Measurements from ENCODE around the gene CA9.

DNA sequence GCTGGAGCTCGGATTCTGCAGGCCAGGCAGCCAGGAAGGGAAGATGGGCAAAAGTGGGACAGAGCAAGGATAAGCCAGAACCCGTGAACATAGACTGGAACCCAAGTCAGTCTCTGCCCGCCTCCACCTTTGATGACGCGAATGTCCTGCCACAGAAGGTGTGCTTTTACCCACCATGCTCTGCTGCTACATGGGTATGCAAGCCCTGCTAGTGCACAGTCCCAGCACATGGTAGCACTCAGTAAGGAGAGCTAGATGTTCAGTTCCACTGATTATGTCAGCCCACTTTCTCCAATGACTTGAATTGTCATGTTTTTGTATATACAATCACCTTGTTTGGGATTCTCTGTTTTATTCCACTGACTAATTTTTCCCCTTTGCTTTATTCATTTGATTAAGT lies 44.1 kb upstream of the CA9 start:
- TF ChIP-seq, protein P1, sequence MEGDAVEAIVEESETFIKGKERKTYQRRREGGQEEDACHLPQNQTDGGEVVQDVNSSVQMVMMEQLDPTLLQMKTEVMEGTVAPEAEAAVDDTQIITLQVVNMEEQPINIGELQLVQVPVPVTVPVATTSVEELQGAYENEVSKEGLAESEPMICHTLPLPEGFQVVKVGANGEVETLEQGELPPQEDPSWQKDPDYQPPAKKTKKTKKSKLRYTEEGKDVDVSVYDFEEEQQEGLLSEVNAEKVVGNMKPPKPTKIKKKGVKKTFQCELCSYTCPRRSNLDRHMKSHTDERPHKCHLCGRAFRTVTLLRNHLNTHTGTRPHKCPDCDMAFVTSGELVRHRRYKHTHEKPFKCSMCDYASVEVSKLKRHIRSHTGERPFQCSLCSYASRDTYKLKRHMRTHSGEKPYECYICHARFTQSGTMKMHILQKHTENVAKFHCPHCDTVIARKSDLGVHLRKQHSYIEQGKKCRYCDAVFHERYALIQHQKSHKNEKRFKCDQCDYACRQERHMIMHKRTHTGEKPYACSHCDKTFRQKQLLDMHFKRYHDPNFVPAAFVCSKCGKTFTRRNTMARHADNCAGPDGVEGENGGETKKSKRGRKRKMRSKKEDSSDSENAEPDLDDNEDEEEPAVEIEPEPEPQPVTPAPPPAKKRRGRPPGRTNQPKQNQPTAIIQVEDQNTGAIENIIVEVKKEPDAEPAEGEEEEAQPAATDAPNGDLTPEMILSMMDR (IDR thresholded peaks at IDR 0.05) = no peak
- no peak for TF ChIP-seq ZBTB21 (CRISPR knock-in tag; IDR thresholded peaks at IDR 0.05; ENCODE audit: borderline replicate concordance)
- TF ChIP-seq ZNF232 (CRISPR knock-in tag; IDR thresholded peaks at IDR 0.05) = no peak
- TF ChIP-seq, protein P2, sequence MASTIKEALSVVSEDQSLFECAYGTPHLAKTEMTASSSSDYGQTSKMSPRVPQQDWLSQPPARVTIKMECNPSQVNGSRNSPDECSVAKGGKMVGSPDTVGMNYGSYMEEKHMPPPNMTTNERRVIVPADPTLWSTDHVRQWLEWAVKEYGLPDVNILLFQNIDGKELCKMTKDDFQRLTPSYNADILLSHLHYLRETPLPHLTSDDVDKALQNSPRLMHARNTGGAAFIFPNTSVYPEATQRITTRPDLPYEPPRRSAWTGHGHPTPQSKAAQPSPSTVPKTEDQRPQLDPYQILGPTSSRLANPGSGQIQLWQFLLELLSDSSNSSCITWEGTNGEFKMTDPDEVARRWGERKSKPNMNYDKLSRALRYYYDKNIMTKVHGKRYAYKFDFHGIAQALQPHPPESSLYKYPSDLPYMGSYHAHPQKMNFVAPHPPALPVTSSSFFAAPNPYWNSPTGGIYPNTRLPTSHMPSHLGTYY (CRISPR knock-in tag; IDR thresholded peaks at IDR 0.05) = no peak
- TF ChIP-seq SP1 (CRISPR knock-in tag; conservative IDR thresholded peaks at IDR 0.05) = no peak
- TF ChIP-seq, protein P3, sequence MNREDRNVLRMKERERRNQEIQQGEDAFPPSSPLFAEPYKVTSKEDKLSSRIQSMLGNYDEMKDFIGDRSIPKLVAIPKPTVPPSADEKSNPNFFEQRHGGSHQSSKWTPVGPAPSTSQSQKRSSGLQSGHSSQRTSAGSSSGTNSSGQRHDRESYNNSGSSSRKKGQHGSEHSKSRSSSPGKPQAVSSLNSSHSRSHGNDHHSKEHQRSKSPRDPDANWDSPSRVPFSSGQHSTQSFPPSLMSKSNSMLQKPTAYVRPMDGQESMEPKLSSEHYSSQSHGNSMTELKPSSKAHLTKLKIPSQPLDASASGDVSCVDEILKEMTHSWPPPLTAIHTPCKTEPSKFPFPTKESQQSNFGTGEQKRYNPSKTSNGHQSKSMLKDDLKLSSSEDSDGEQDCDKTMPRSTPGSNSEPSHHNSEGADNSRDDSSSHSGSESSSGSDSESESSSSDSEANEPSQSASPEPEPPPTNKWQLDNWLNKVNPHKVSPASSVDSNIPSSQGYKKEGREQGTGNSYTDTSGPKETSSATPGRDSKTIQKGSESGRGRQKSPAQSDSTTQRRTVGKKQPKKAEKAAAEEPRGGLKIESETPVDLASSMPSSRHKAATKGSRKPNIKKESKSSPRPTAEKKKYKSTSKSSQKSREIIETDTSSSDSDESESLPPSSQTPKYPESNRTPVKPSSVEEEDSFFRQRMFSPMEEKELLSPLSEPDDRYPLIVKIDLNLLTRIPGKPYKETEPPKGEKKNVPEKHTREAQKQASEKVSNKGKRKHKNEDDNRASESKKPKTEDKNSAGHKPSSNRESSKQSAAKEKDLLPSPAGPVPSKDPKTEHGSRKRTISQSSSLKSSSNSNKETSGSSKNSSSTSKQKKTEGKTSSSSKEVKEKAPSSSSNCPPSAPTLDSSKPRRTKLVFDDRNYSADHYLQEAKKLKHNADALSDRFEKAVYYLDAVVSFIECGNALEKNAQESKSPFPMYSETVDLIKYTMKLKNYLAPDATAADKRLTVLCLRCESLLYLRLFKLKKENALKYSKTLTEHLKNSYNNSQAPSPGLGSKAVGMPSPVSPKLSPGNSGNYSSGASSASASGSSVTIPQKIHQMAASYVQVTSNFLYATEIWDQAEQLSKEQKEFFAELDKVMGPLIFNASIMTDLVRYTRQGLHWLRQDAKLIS (CRISPR knock-in tag; IDR thresholded peaks at IDR 0.05; ENCODE audit: borderline replicate concordance) = no peak
- TF ChIP-seq SMAD4 (CRISPR knock-in tag; IDR thresholded peaks at IDR 0.05) = no peak
- no peak for TF ChIP-seq CREB1 (CRISPR knock-in tag; IDR thresholded peaks at IDR 0.05)
- TF ChIP-seq FOXK1 (CRISPR knock-in tag; IDR thresholded peaks at IDR 0.05) = no peak
- TF ChIP-seq CREM (CRISPR knock-in tag; IDR thresholded peaks at IDR 0.05) = no peak
- no peak for TF ChIP-seq SMAD3 (CRISPR knock-in tag; IDR thresholded peaks at IDR 0.05; ENCODE audit: borderline replicate concordance)
- TF ChIP-seq, protein P4, sequence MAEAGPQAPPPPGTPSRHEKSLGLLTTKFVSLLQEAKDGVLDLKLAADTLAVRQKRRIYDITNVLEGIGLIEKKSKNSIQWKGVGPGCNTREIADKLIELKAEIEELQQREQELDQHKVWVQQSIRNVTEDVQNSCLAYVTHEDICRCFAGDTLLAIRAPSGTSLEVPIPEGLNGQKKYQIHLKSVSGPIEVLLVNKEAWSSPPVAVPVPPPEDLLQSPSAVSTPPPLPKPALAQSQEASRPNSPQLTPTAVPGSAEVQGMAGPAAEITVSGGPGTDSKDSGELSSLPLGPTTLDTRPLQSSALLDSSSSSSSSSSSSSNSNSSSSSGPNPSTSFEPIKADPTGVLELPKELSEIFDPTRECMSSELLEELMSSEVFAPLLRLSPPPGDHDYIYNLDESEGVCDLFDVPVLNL (CRISPR knock-in tag; IDR thresholded peaks at IDR 0.05; ENCODE audit: borderline replicate concordance, low read depth) = no peak
- no peak for TF ChIP-seq JAZF1 (CRISPR knock-in tag; IDR thresholded peaks at IDR 0.05)

Data from WTC11 (cell line).